HepG2 (cell line): ENCODE measurements around the gene GPRC5B. TPM values are rescaled to one million over a fixed set of nuclear protein-coding genes. Genes with fewer than 3 reads are reported as not detected.

Experiments used
- BORCS8-MEF2B ChIP-seq: sonication (generic); formaldehyde crosslinking; IDR thresholded peaks from 2 replicates; pipeline ENCODE4 v1.8.0; 2022; ENCODE audit warnings: mild to moderate bottlenecking, missing genetic modification reagents
- GFI1 ChIP-seq: sonication (generic); formaldehyde crosslinking; IDR thresholded peaks from 2 replicates; pipeline ENCODE4 v1.5.0; 2020; ENCODE audit warnings: missing genetic modification reagents, mild to moderate bottlenecking, borderline replicate concordance
- GTF3A ChIP-seq: sonication (generic); formaldehyde crosslinking; conservative IDR thresholded peaks from 2 replicates; pipeline ENCODE4 v1.4.0; 2020; ENCODE audit warnings: mild to moderate bottlenecking, missing genetic modification reagents
- IRF2 ChIP-seq: IDR thresholded peaks from 2 replicates; pipeline ENCODE4 v1.6.1; 2018; ENCODE audit warnings: missing genetic modification reagents, missing compliant biosample characterization
- NRL ChIP-seq: sonication (generic); formaldehyde crosslinking; IDR thresholded peaks from 2 replicates; pipeline ENCODE4 v1.5.0; 2020; ENCODE audit warnings: missing genetic modification reagents, mild to moderate bottlenecking, moderate library complexity, borderline replicate concordance
- PRPF4 ChIP-seq: fragments of 200-400 bp; formaldehyde crosslinking; IDR thresholded peaks from 2 replicates; pipeline ENCODE4 v1.6.1; 2016; ENCODE audit warnings: low read length, low read depth; ENCODE audit not compliant: poor library complexity, severe bottlenecking
- SMAD9 ChIP-seq: sonication (generic); formaldehyde crosslinking; IDR thresholded peaks from 2 replicates; pipeline ENCODE4 v1.5.1; 2020; ENCODE audit warnings: mild to moderate bottlenecking, missing genetic modification reagents
- SOX5 ChIP-seq: IDR thresholded peaks from 2 replicates; pipeline ENCODE4 v1.6.1; 2016; ENCODE audit warnings: borderline replicate concordance
- ZFX ChIP-seq: sonication (generic); formaldehyde crosslinking; IDR thresholded peaks from 2 replicates; pipeline ENCODE4 v1.4.0; 2020; ENCODE audit warnings: mild to moderate bottlenecking, low read depth, missing genetic modification reagents, moderate library complexity
- ZNF225 ChIP-seq: sonication (generic); formaldehyde crosslinking; IDR thresholded peaks from 2 replicates; pipeline ENCODE4 v1.4.0; 2020; ENCODE audit warnings: mild to moderate bottlenecking, missing genetic modification reagents
- ZNF343 ChIP-seq: sonication (generic); formaldehyde crosslinking; IDR thresholded peaks from 2 replicates; pipeline ENCODE4 v1.4.0; 2020; ENCODE audit warnings: mild to moderate bottlenecking, missing genetic modification reagents
- ZNF468 ChIP-seq: sonication (generic); formaldehyde crosslinking; IDR thresholded peaks from 2 replicates; pipeline ENCODE4 v1.8.0; 2022; ENCODE audit warnings: mild to moderate bottlenecking, moderate library complexity, missing genetic modification reagents
- ZNF569 ChIP-seq: sonication (generic); formaldehyde crosslinking; IDR thresholded peaks from 2 replicates; pipeline ENCODE4 v1.5.0; 2020; ENCODE audit warnings: mild to moderate bottlenecking, missing genetic modification reagents, moderate library complexity, borderline replicate concordance
- ZNF781 ChIP-seq: sonication (generic); formaldehyde crosslinking; IDR thresholded peaks from 2 replicates; pipeline ENCODE4 v1.5.1; 2020; ENCODE audit warnings: borderline replicate concordance, mild to moderate bottlenecking, missing genetic modification reagents; ENCODE audit errors: not compliant biosample characterization
- polyA plus RNA-seq, 8 experiments: library from polyadenylated mRNA; depleted of rRNA in 3 of 8; stranded (reverse) in 7 of 8; unstranded in 1 of 8; fragments of >200 nt; fragmentation: Illumina TruSeq in 4 of 8; extraction: Trizol in 4 of 8; gene quantifications; 2 replicates each; pipeline versions ENCODE4 v1.2.1 to v1.2.3, GENCODE V29; 2011 to 2016; ENCODE audit warnings: low read depth in 4 of 8, missing spikeins in 1 of 8, mixed read lengths in 1 of 8; ENCODE audit not compliant: insufficient read depth in 1 of 8
- total RNA-seq, 5 experiments: library from RNA; depleted of rRNA; stranded (reverse); fragments of >200 nt; fragmentation: Illumina TruSeq; extraction: Trizol; gene quantifications; 2 replicates each; pipeline ENCODE4 v1.2.3, GENCODE V29; 2016; ENCODE audit warnings: low read depth in 1 of 5
- TF ChIP-seq, protein P1 (sequence below): sonication (generic); formaldehyde crosslinking; IDR thresholded peaks from 2 replicates; pipeline ENCODE4 v1.5.0; 2020; ENCODE audit warnings: missing genetic modification reagents
- TF ChIP-seq, protein P2 (sequence below): fragments of 450-650 bp; IDR thresholded peaks from 2 replicates; pipeline ENCODE4 v1.6.1; 2017
- TF ChIP-seq, protein P3 (sequence below): sonication (generic); formaldehyde crosslinking; IDR thresholded peaks from 2 replicates; pipeline ENCODE4 v1.8.0; 2022; ENCODE audit warnings: missing genetic modification reagents, mild to moderate bottlenecking, borderline replicate concordance
- TF ChIP-seq, protein P4 (sequence below): fragments of 450-650 bp; IDR thresholded peaks from 2 replicates; pipeline ENCODE4 v1.6.1; 2017; ENCODE audit warnings: mild to moderate bottlenecking
- TF ChIP-seq, protein P5 (sequence below): sonication (generic); formaldehyde crosslinking; IDR thresholded peaks from 2 replicates; pipeline ENCODE4 v1.5.0; 2020; ENCODE audit warnings: mild to moderate bottlenecking, missing genetic modification reagents, moderate library complexity
- TF ChIP-seq, protein P6 (sequence below): sonication (generic); formaldehyde crosslinking; IDR thresholded peaks from 2 replicates; pipeline ENCODE4 v1.8.0; 2022; ENCODE audit warnings: mild to moderate bottlenecking, missing genetic modification reagents, borderline replicate concordance

The GPRC5B gene
- total and polyA plus RNA-seq, 2 of the 13 experiments (the other 11 are each of a cell fraction or from before 2014, with no cell fraction given) = 0.46 to 0.53 TPM

DNA sequence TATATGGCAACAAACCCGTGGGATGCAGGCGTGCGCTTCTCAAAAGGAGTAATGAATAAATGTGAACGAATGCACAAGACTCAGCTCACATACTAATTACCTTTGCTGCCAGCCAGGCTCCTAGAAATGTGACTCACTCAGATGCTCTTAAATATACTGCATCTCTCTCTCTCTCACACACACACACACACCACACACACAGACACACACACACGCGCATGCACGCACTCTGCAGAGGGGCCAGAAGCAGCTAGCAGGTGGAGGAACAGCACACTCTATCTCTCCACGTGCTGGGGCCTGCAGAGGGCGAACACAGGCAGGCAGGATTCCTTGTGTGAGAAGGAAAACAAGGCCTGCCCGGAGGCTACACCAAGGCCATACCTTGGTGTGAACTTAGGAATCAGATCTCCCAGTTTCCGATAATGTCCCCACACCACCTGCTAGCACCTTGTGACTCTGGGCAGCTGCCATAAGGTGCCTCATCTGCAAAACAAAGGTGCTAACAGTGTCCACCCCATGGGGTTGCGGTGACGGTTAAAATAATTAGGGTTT is 5.3 kb downstream of the GPRC5B start (continued):
- TF ChIP-seq, protein P1, sequence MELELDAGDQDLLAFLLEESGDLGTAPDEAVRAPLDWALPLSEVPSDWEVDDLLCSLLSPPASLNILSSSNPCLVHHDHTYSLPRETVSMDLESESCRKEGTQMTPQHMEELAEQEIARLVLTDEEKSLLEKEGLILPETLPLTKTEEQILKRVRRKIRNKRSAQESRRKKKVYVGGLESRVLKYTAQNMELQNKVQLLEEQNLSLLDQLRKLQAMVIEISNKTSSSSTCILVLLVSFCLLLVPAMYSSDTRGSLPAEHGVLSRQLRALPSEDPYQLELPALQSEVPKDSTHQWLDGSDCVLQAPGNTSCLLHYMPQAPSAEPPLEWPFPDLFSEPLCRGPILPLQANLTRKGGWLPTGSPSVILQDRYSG (CRISPR knock-in tag) = no peak
- TF ChIP-seq, protein P2, sequence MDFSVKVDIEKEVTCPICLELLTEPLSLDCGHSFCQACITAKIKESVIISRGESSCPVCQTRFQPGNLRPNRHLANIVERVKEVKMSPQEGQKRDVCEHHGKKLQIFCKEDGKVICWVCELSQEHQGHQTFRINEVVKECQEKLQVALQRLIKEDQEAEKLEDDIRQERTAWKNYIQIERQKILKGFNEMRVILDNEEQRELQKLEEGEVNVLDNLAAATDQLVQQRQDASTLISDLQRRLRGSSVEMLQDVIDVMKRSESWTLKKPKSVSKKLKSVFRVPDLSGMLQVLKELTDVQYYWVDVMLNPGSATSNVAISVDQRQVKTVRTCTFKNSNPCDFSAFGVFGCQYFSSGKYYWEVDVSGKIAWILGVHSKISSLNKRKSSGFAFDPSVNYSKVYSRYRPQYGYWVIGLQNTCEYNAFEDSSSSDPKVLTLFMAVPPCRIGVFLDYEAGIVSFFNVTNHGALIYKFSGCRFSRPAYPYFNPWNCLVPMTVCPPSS = no peak
- TF ChIP-seq PRPF4 (no peak), SOX5 (no peak), IRF2 (peak; percentile 18; the same call in 1 of the 2 replicates), GTF3A (CRISPR knock-in tag) (no peak), SMAD9 (no peak), GFI1 (no peak), ZNF343 (CRISPR knock-in tag) (no peak), BORCS8-MEF2B (CRISPR knock-in tag) (peak; percentile 33; the same call in 1 of the 2 replicates), ZNF569 (CRISPR knock-in tag) (no peak), ZNF225 (CRISPR knock-in tag) (0 out of 2 replicates have a peak, but pooled peaks have one; percentile 48), ZNF468 (CRISPR knock-in tag) (no peak), ZNF781 (CRISPR knock-in tag) (peak; percentile 70), NRL (peak; percentile 51; the same call in 1 of the 2 replicates), ZFX (CRISPR knock-in tag) (peak; percentile 63)
- TF ChIP-seq, protein P3, sequence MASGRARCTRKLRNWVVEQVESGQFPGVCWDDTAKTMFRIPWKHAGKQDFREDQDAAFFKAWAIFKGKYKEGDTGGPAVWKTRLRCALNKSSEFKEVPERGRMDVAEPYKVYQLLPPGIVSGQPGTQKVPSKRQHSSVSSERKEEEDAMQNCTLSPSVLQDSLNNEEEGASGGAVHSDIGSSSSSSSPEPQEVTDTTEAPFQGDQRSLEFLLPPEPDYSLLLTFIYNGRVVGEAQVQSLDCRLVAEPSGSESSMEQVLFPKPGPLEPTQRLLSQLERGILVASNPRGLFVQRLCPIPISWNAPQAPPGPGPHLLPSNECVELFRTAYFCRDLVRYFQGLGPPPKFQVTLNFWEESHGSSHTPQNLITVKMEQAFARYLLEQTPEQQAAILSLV (CRISPR knock-in tag) = no peak
- TF ChIP-seq, protein P4, sequence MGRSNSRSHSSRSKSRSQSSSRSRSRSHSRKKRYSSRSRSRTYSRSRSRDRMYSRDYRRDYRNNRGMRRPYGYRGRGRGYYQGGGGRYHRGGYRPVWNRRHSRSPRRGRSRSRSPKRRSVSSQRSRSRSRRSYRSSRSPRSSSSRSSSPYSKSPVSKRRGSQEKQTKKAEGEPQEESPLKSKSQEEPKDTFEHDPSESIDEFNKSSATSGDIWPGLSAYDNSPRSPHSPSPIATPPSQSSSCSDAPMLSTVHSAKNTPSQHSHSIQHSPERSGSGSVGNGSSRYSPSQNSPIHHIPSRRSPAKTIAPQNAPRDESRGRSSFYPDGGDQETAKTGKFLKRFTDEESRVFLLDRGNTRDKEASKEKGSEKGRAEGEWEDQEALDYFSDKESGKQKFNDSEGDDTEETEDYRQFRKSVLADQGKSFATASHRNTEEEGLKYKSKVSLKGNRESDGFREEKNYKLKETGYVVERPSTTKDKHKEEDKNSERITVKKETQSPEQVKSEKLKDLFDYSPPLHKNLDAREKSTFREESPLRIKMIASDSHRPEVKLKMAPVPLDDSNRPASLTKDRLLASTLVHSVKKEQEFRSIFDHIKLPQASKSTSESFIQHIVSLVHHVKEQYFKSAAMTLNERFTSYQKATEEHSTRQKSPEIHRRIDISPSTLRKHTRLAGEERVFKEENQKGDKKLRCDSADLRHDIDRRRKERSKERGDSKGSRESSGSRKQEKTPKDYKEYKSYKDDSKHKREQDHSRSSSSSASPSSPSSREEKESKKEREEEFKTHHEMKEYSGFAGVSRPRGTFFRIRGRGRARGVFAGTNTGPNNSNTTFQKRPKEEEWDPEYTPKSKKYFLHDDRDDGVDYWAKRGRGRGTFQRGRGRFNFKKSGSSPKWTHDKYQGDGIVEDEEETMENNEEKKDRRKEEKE = no peak
- TF ChIP-seq, protein P5, sequence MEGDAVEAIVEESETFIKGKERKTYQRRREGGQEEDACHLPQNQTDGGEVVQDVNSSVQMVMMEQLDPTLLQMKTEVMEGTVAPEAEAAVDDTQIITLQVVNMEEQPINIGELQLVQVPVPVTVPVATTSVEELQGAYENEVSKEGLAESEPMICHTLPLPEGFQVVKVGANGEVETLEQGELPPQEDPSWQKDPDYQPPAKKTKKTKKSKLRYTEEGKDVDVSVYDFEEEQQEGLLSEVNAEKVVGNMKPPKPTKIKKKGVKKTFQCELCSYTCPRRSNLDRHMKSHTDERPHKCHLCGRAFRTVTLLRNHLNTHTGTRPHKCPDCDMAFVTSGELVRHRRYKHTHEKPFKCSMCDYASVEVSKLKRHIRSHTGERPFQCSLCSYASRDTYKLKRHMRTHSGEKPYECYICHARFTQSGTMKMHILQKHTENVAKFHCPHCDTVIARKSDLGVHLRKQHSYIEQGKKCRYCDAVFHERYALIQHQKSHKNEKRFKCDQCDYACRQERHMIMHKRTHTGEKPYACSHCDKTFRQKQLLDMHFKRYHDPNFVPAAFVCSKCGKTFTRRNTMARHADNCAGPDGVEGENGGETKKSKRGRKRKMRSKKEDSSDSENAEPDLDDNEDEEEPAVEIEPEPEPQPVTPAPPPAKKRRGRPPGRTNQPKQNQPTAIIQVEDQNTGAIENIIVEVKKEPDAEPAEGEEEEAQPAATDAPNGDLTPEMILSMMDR (CRISPR knock-in tag) = peak; percentile 43
- TF ChIP-seq, protein P6, sequence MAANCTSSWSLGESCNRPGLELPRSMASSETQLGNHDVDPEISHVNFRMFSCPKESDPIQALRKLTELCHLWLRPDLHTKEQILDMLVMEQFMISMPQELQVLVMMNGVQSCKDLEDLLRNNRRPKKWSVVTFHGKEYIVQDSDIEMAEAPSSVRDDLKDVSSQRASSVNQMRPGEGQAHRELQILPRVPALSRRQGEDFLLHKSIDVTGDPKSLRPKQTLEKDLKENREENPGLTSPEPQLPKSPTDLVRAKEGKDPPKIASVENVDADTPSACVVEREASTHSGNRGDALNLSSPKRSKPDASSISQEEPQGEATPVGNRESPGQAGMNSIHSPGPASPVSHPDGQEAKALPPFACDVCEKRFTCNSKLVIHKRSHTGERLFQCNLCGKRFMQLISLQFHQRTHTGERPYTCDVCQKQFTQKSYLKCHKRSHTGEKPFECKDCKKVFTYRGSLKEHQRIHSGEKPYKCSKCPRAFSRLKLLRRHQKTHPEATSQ (CRISPR knock-in tag) = no peak
